ENCODE results near the gene KIRREL2.
"Not testable (repeated sequence)": the region's sequence is repeated elsewhere in the genome, so short reads cannot be mapped to it uniquely, and the experiment has no call there.

KIRREL2 gene

GRCh38 chr19:35870124-35870736, 13.5 kb downstream of the KIRREL2 start:
- DNase-seq = not testable (repeated sequence)

GRCh38 chr19:35870798-35871197, 14.1 kb downstream of the KIRREL2 start:
- no peak for DNase-seq

- no peak for DNase-seq
These were observed 14.9 kb downstream of the KIRREL2 start for GRCh38 chr19:35871611-35872010.

GRCh38 chr19:35872180-35872579, 15.5 kb downstream of the KIRREL2 start:
- DNase-seq = no peak

GRCh38 chr19:35874392-35874930, 17.8 kb downstream of the KIRREL2 start:
- DNase-seq = no peak

GRCh38 chr19:35879068-35879467, 22.4 kb downstream of the KIRREL2 start:
- no peak for DNase-seq

GRCh38 chr19:35879770-35880317, 23.1 kb downstream of the KIRREL2 start:
- peak; percentile 27 to 75 for DNase-seq

- no peak for DNase-seq
These were observed 25.6 kb downstream of the KIRREL2 start for GRCh38 chr19:35882114-35882832.

GRCh38 chr19:35883882-35884281, 27.2 kb downstream of the KIRREL2 start:
- DNase-seq = no peak

GRCh38 chr19:35885225-35885738, 28.6 kb downstream of the KIRREL2 start:
- DNase-seq = no peak

- peak in 1 of 2 experiments; percentile 27 for DNase-seq
These were observed 29.2 kb downstream of the KIRREL2 start for GRCh38 chr19:35885904-35886303.

GRCh38 chr19:35887197-35887596, 30.5 kb downstream of the KIRREL2 start:
- DNase-seq = no peak

GRCh38 chr19:35888398-35888797, 31.7 kb downstream of the KIRREL2 start:
- no peak for DNase-seq

GRCh38 chr19:35889370-35890112, 32.8 kb downstream of the KIRREL2 start:
- DNase-seq = no peak

- DNase-seq = no peak
These were observed 33.5 kb downstream of the KIRREL2 start for GRCh38 chr19:35890113-35890650.

- DNase-seq = not testable (repeated sequence)
These were observed 35.1 kb downstream of the KIRREL2 start for GRCh38 chr19:35891819-35892218.

- DNase-seq = no peak
These were observed 37.6 kb downstream of the KIRREL2 start for GRCh38 chr19:35894342-35894741.

- no peak for DNase-seq
These were observed 39.4 kb downstream of the KIRREL2 start for GRCh38 chr19:35895911-35896642.

- no peak for DNase-seq
These were observed 39.9 kb downstream of the KIRREL2 start for GRCh38 chr19:35896643-35897040.

GRCh38 chr19:35897706-35898451, 41.2 kb downstream of the KIRREL2 start:
- DNase-seq = no peak

- no peak for DNase-seq
These were observed 41.7 kb downstream of the KIRREL2 start for GRCh38 chr19:35898499-35898809.
